B cell (primary cell): ENCODE data around the gene EXOC6.

Experiments
- EZH2 ChIP-seq: IDR thresholded peaks from 2 replicates; pipeline ENCODE4 v1.6.1; 2012; ENCODE audit warnings: borderline replicate concordance, low read depth, mild to moderate bottlenecking, moderate library complexity, low read length; ENCODE audit not compliant: insufficient read depth, poor library complexity, severe bottlenecking
- TF ChIP-seq, protein P1 (sequence below): fragments of 200-600 bp; IDR thresholded peaks from one replicate; pipeline ENCODE4 v1.8.0; 2022; ENCODE audit warnings: antibody characterized with exemption, mild to moderate bottlenecking

DNA sequence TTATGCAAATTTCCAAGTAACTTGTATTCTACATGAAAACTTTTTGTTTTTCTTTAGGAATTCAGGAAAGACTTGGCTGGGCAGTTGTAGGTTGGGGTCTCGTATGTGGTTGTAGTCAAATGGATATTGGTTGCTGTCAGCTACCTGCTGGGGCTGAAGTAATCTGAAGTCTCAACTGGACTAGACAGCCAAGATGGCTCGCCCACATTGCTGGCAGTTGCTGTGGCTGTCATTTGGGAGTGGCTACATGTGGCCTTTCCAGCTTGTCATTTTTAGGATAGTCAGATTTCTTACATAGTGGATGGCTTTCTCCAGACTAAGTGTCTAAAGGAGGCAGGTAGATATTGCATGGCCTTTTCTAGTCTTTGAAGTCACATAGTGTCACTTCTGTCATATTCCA, 32.6 kb downstream of the EXOC6 start:
- TF ChIP-seq, protein P1, sequence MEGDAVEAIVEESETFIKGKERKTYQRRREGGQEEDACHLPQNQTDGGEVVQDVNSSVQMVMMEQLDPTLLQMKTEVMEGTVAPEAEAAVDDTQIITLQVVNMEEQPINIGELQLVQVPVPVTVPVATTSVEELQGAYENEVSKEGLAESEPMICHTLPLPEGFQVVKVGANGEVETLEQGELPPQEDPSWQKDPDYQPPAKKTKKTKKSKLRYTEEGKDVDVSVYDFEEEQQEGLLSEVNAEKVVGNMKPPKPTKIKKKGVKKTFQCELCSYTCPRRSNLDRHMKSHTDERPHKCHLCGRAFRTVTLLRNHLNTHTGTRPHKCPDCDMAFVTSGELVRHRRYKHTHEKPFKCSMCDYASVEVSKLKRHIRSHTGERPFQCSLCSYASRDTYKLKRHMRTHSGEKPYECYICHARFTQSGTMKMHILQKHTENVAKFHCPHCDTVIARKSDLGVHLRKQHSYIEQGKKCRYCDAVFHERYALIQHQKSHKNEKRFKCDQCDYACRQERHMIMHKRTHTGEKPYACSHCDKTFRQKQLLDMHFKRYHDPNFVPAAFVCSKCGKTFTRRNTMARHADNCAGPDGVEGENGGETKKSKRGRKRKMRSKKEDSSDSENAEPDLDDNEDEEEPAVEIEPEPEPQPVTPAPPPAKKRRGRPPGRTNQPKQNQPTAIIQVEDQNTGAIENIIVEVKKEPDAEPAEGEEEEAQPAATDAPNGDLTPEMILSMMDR = no peak
- no peak for TF ChIP-seq EZH2
